ENCODE measurements around the gene TBXAS1.

- TF ChIP-seq POLR2AphosphoS5 (IDR thresholded peaks at IDR 0.05; ENCODE audit: borderline replicate concordance, low read depth, low read length) (no peak), EZH2 (IDR thresholded peaks at IDR 0.05) (no peak)
These were observed 15.4 kb upstream of the TBXAS1 start for GRCh38 chr7:139813689-139814088.

Measured in SK-N-MC (cell line).